Measurements from ENCODE around the gene NR5A1. TPM values are rescaled to one million over a fixed set of nuclear protein-coding genes. Genes with fewer than 3 reads are reported as not detected.

The NR5A1 gene
- total RNA-seq, 1 donor from 2014 or later, result not detected

DNA sequence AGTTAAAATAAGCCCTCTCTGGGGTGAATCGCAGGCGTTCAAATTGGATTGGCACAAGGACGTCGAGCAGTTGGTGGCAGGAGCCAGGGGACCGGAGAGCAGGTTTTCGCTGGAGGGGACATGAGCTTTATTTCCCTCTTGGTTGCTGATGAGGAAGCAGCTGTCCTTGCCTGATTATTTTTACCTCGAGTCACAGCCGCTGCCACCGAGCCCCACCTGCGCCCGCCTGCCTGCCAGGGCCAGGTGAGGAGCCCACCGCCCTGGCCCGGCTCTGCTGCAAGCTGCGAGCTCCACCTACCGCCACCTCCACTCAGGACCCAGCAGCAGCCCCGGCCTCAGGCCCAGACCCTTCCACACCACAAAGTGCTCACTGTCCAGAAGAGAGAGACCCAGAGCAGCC is 65.9 kb downstream of the NR5A1 start:
- Mint-ChIP-seq H3K36me3 (ENCODE audit: unreplicated experiment) (peaks cover 5% of the 10 kb centered on the region), H3K4me1 (ENCODE audit: low read depth, unreplicated experiment) (no peaks in the 10 kb centered on the region), H3K9me3 (ENCODE audit: unreplicated experiment) (peaks cover 2% of the 10 kb centered on the region), H3K27ac (ENCODE audit: unreplicated experiment) (no peak overlapping the region), H3K4me3 (ENCODE audit: unreplicated experiment) (no peak overlapping the region), H3K27me3 (ENCODE audit: unreplicated experiment) (peaks cover 2% of the 10 kb centered on the region)
- TF ChIP-seq, protein P1, sequence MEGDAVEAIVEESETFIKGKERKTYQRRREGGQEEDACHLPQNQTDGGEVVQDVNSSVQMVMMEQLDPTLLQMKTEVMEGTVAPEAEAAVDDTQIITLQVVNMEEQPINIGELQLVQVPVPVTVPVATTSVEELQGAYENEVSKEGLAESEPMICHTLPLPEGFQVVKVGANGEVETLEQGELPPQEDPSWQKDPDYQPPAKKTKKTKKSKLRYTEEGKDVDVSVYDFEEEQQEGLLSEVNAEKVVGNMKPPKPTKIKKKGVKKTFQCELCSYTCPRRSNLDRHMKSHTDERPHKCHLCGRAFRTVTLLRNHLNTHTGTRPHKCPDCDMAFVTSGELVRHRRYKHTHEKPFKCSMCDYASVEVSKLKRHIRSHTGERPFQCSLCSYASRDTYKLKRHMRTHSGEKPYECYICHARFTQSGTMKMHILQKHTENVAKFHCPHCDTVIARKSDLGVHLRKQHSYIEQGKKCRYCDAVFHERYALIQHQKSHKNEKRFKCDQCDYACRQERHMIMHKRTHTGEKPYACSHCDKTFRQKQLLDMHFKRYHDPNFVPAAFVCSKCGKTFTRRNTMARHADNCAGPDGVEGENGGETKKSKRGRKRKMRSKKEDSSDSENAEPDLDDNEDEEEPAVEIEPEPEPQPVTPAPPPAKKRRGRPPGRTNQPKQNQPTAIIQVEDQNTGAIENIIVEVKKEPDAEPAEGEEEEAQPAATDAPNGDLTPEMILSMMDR (IDR thresholded peaks at IDR 0.05; ENCODE audit: partially characterized antibody, unreplicated experiment), result no peak
- no peak for DNase-seq

DNA sequence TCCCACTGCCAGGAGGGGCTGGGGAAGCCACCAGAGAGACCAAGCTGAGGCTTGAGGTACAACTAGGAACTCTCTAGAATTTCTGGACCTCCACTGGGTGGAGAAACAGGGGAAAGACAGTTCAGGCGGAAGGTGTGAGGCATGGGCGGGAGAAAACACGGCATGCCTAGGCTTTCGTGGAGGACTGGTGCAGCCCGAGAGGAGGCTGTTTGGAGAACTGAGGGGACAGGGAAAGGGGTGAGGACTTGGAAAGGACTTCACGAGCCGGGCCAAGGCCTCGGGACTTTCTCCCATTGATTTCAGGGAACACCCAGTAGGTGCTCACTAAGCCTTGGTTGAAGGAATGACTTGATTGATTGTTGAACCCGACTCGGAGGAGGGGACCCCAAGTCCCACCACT is 66.4 kb downstream of the NR5A1 start:
- Mint-ChIP-seq H3K9me3 (ENCODE audit: unreplicated experiment) (peaks cover 2% of the 10 kb centered on the region), H3K4me3 (ENCODE audit: unreplicated experiment) (peak overlapping the region; percentile 46), H3K27ac (ENCODE audit: unreplicated experiment) (no peak overlapping the region), H3K36me3 (ENCODE audit: unreplicated experiment) (peaks cover 5% of the 10 kb centered on the region), H3K4me1 (ENCODE audit: low read depth, unreplicated experiment) (no peaks in the 10 kb centered on the region), H3K27me3 (ENCODE audit: unreplicated experiment) (peaks cover 2% of the 10 kb centered on the region)
- TF ChIP-seq, protein P1 (IDR thresholded peaks at IDR 0.05; ENCODE audit: partially characterized antibody, unreplicated experiment), result no peak
- DNase-seq, result no peak

DNA sequence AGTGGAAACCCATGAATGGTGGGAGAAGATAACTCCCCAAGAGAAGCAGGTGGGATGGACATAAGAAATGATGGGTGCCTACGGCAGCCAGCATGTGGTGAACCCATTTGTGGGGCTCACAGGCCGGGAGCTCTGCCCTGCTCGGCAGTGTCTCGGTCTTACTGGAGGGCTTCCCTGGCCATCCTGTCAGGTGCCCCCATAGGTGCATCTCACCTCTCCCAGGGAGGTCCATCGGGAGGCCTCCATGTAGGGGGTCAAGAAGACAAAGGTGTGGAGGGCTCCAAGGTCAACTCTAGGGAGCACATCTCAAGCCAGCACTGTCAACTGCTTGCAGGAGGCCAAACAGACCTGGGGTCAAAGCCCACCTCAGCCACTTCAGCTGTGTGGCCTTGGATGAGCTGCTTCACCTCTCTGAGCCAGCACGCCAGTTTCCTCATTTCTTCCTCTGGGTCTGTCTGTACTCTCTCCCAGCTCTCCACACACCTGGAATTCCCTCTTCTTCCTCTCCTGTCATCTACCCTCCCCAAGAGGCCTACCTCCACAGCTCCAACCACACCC is 67.4 kb downstream of the NR5A1 start:
- H3K4me3 Mint-ChIP-seq (ENCODE audit: unreplicated experiment), result no peak overlapping the region
- H3K27ac Mint-ChIP-seq (ENCODE audit: unreplicated experiment), result no peak overlapping the region
- peaks cover 2% of the 10 kb centered on the region for H3K27me3 Mint-ChIP-seq (ENCODE audit: unreplicated experiment)
- no peaks in the 10 kb centered on the region for H3K4me1 Mint-ChIP-seq (ENCODE audit: low read depth, unreplicated experiment)
- TF ChIP-seq, protein P1 (IDR thresholded peaks at IDR 0.05; ENCODE audit: partially characterized antibody, unreplicated experiment), result no peak
- peaks cover 5% of the 10 kb centered on the region for H3K36me3 Mint-ChIP-seq (ENCODE audit: unreplicated experiment)
- no peaks in the 10 kb centered on the region for H3K9me3 Mint-ChIP-seq (ENCODE audit: unreplicated experiment)
- no peak for DNase-seq

DNA sequence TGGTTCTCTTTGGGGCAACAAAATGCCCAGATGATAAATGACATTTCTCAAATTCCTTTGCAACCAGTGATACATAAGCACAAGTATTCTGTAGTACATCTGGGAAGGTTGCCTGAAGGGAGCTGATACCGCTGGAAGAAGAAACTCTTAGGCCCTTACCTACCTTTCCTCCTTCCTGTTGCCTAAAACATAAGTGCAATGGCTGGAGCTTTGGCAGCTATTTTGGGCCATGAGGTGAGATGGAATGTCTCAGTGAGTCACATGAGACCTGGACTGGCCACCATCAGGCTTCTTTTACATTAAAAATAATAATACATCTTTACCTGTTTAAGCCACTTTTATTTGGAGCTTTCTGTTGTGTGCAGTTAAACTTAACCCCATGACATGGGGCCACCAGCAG is 68.1 kb downstream of the NR5A1 start:
- Mint-ChIP-seq H3K27ac (ENCODE audit: unreplicated experiment) (no peak overlapping the region), H3K36me3 (ENCODE audit: unreplicated experiment) (peaks cover 9% of the 10 kb centered on the region), H3K27me3 (ENCODE audit: unreplicated experiment) (peaks cover 4% of the 10 kb centered on the region), H3K9me3 (ENCODE audit: unreplicated experiment) (no peaks in the 10 kb centered on the region), H3K4me1 (ENCODE audit: low read depth, unreplicated experiment) (no peaks in the 10 kb centered on the region), H3K4me3 (ENCODE audit: unreplicated experiment) (no peak overlapping the region)
- no peak for DNase-seq
- TF ChIP-seq, protein P1 (IDR thresholded peaks at IDR 0.05; ENCODE audit: partially characterized antibody, unreplicated experiment), result no peak

DNA sequence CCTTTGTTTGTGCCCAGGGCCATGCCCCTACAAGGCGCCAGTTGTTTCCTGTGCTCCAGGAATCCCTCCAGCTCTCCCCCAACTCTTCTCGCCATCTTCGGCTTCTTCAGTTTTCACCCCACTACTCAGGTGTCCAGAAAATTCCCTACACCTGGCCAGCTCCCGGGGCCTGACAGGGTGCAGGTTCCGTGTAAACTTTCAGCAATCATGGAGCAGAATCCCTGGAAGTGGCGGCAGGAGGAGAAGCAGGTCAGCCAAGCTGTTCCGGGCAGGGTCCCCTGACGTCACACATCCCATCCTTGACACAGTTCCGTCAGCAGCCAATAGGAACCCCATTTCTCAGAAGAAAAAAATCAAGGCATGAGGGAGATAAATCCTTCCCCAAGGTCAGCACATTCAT is 69.1 kb downstream of the NR5A1 start:
- Mint-ChIP-seq H3K9me3 (ENCODE audit: unreplicated experiment) (no peaks in the 10 kb centered on the region), H3K4me1 (ENCODE audit: low read depth, unreplicated experiment) (no peaks in the 10 kb centered on the region), H3K27me3 (ENCODE audit: unreplicated experiment) (peaks cover 4% of the 10 kb centered on the region), H3K27ac (ENCODE audit: unreplicated experiment) (no peak overlapping the region), H3K36me3 (ENCODE audit: unreplicated experiment) (peaks cover 9% of the 10 kb centered on the region), H3K4me3 (ENCODE audit: unreplicated experiment) (no peak overlapping the region)
- DNase-seq, result no peak
- TF ChIP-seq, protein P1 (IDR thresholded peaks at IDR 0.05; ENCODE audit: partially characterized antibody, unreplicated experiment), result no peak

Measured in glutamatergic neuron (in vitro differentiated cells).